GM08714 (cell line): ENCODE data around the gene NTRK2.

Experiments
- H3K4me3 ChIP-seq: fragments of 200-500 bp; sonication (Bioruptor generic); 2 replicates; pipeline ENCODE4 v1.5.1; 2014; ENCODE audit warnings: mild to moderate bottlenecking, low read length, inconsistent platforms
- ZNF274 ChIP-seq: IDR thresholded peaks from 2 replicates; pipeline ENCODE4 v1.6.1; 2012; ENCODE audit warnings: mild to moderate bottlenecking, low read depth, low read length

Gene NTRK2

DNA sequence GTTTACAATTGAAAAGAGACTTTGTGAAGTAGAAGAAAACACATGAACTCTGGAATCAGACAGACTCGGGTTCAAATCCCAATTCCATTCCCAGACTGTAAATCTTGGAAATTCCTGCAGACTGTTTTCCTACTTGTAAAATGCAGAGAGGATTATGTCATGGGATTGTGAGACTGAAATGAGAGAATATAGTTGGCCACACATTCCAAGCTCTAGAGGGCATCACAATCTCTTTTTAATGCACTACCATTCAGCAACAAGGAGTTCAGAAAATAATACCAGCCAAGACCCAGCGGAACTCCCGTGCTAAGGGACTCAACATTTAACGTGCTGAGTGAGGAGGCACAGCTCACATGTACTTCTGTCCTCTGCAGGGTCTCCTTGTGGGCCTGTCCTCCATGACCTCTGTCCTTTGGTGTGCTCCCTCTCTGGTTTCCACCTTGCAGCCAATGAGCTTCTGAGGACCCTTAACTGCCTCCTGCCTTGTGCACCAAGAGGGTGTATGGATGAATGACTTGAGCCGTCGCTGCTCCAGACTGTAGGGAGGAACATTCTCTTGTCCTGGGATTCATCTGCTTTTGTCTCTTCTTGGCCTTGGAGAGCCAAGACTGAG is 263.5 kb downstream of the NTRK2 start:
- no peak for TF ChIP-seq ZNF274
- no peak overlapping the region for H3K4me3 ChIP-seq

DNA sequence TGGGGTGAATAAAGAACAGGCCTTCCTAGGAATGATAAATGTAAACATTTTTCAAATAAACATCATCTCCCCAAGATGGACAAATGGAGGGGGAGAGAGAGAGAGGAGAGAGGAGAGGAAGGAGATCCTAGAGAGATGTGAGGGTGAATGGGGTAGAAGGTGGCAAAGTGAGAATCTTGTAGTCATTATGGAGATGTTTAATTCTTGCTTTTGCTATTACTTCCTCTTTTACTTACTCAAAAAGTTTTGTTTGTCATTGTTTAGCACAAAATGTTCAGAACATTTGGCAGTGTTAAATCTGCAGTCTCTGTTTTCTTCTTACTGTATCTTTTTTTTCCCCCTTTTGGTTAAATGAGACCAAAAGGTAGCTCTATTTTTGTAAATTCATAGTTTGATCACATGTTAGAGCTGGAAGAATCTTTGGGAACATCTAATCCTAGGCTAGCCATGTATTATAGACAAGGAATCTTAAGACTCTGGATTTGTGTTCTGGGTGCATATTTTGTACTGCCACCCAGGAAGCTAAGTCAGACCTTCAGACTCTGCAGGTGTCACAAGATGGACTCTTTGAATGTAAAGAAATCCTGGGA is 266.1 kb downstream of the NTRK2 start:
- H3K4me3 ChIP-seq: no peak overlapping the region
- no peak for TF ChIP-seq ZNF274

DNA sequence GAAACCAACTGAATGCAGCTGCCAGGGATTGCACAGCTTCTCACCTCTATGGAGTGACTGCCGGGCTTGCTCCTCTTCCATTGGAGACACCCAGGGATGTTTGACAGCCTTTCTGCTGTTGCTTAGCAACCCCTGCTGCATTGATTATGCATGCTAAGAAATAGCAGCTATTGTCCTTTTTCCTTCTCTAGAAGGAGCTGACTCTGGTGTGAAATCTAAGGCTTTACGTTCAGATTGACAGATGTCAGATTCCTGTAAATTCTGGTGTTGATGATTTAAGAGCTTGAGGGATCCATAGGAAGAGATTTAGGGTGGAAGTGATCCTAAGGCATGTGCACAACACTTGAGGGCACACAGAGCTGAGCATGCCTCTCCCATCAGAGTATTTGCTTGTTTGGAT is 267.7 kb downstream of the NTRK2 start:
- no peak overlapping the region for H3K4me3 ChIP-seq
- no peak for TF ChIP-seq ZNF274

DNA sequence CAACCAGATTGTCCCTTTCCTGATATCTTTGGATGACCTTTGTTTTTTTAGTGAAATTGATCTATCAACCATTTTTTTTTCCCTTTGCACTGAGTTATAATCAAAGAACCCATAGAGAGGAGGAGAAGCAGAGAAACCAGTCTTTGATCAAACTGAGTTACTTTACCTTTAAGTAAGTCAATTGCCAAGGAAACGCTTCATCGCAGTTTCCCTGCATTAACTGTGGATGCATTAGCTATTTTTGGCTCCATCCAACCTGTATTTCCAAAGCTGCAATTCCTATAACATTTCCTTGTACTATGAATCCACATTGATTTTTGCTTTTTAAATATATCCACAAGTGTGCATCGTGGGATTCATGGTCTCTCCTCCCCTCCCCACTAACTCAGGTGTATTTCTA is 268.1 kb downstream of the NTRK2 start:
- no peak for TF ChIP-seq ZNF274
- H3K4me3 ChIP-seq: no peak overlapping the region

- no peak overlapping the region for H3K4me3 ChIP-seq
- TF ChIP-seq ZNF274: no peak
Observed at GRCh38 chr9:84939774-84940173, 270.2 kb downstream of the NTRK2 start.

DNA sequence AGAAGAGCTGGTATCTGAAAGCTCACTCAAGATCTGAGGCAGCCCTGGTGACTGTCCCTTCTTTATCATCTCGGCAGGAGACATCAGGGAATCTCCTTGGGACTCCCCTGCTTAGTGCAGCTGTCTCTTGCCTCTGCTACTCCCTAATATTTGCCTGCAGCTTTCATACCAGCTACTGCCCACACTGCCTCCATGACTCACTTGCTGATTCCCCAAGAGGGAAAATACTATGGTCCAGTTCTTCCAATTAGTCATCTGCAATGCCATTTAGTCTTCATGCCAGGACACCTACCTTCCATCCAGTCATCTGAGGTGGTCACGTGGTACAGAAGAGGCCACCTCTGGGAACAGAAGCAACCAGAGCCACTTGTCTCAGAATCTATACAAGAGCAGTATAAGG is 270.8 kb downstream of the NTRK2 start:
- TF ChIP-seq ZNF274: no peak
- no peak overlapping the region for H3K4me3 ChIP-seq

DNA sequence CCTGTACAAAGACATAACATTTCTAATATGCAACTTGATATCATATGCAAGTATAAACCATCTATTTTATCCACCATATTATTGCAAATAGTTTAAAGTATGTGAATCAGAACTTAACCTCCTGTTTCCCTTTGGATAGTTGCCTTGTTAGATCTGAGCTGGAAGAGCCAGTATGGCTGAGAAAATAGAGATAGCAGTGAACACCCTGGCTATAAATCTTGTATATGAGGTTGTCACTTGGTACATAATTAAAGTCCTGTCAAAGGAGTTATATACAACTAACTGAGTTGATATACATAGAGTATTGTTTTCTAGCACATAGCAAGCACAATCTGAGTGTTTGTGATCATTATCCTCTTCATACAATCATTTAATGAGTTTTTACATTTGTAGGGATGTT is 272.3 kb downstream of the NTRK2 start:
- TF ChIP-seq ZNF274: no peak
- H3K4me3 ChIP-seq: no peak overlapping the region

DNA sequence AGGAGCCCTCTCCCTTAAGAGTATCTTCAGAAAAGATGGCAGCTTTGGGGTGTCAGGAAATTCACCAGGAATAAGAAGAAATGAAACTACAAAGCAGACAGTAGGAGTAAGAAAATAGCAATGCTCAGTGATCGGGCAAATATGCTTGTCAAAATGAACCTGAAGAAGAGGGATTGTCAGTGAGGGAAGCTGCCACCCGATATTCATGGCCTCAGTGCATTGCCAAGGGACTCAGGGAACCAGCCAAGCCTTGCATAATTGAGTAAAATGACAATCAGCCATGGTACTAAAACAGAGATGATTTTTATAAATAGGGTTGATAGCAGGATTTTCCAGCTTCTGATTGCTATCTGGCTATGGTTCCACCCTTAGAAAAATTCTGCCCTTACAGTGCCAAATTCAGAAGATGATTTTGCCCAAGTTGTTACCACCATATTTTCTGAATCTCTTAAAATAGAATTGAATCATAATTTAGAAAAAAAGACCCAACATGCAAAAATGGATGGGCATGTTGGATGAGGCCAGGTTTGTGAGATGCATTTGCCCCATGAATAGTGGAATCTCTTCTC is 274.0 kb downstream of the NTRK2 start:
- no peak for TF ChIP-seq ZNF274
- H3K4me3 ChIP-seq: no peak overlapping the region

DNA sequence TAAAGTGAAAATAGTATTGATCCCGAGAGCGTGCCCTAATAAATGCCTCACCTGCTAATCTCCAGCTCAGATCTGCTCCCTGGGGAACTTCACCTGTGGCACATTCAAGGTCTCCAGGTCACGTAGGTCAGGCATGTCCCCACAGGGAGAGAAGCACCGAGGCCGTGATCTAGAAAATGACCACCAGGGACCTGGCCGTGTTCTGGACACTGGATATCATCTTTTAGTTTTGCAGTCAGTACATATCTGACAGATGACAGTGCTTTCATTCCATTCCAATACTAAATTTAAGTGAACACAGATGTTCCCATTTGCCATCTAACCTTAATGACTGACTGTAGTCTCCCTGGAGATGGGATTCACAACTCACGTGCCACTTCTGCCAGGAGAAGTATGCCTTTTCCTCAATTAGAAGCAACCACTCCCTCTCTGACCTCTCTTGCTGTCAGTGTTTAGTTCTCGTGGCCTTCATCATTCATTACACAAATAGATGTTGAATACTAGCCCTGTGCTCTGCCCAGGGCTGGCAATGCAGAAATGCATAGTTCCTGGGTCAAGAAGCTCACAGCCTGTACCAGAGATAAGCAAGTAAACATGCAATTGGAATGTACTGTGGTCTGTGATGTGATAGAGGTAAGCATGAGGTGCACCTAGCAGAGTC is 276.5 kb downstream of the NTRK2 start:
- TF ChIP-seq ZNF274: no peak
- no peak overlapping the region for H3K4me3 ChIP-seq

GRCh38 chr9:84947412-84947972 is 278.0 kb downstream of the NTRK2 start:
- TF ChIP-seq ZNF274: no peak
- no peak overlapping the region for H3K4me3 ChIP-seq

- no peak overlapping the region for H3K4me3 ChIP-seq
- no peak for TF ChIP-seq ZNF274
Observed at GRCh38 chr9:84949258-84949657, 279.7 kb downstream of the NTRK2 start.

DNA sequence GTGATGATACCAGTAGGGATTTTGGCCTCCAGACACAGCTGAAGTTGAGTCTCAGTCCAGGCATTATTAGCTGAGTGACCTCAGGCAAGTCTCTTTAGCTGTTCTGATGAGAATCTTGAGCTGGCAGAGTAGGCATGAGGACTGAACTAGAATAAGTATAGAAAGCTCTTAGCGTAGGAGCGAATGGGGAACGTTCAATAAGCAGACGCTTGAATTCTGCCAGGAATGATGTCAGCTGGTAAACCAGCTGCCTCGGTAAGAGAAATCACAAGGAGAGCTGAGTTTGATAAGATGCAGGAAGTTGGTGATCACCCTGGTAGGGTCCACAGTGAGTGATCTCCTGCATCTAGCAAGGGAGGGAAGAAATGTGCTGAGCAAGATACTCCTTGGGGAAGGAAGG is 280.4 kb downstream of the NTRK2 start:
- H3K4me3 ChIP-seq: no peak overlapping the region
- no peak for TF ChIP-seq ZNF274

- TF ChIP-seq ZNF274: no peak
Observed at GRCh38 chr9:84950879-84951811, 281.6 kb downstream of the NTRK2 start.

GRCh38 chr9:84953252-84953773 is 283.8 kb downstream of the NTRK2 start:
- no peak overlapping the region for H3K4me3 ChIP-seq
- no peak for TF ChIP-seq ZNF274

More at GRCh38 chr9:84950879-84951811, 281.6 kb downstream of the NTRK2 start:
- H3K4me3 ChIP-seq: no peak overlapping the region
